Stimulated activated naive CD8-positive, alpha-beta T cell treated with anti-CD3 and anti-CD28 coated beads, Interleukin-15, amount 100 ng/mL, for 72 hours (primary cell): ENCODE measurements around the gene SERPINH1.

ENCODE experiments used
- ATAC-seq: fragments of 150-1000 bp; cut with Tn5 transposase; 2 replicates; pipeline ENCODE4 v1.10.0; 2021; ENCODE audit warnings: mild to moderate bottlenecking, moderate library complexity
- DNase-seq, 2 donors: peaks; one replicate each; pipeline ENCODE4 v3.0.0; 2021 to 2022
- H3K27ac Mint-ChIP-seq, 2 donors: one replicate each; pipeline ENCODE4 v1.8.0; 2022; ENCODE audit warnings: mild to moderate bottlenecking in 2 of 2, mixed read lengths in 2 of 2, moderate library complexity in 2 of 2
- H3K27me3 Mint-ChIP-seq: one replicate; pipeline ENCODE4 v1.8.0; 2022; ENCODE audit warnings: mixed read lengths
- H3K4me1 Mint-ChIP-seq: one replicate; pipeline ENCODE4 v1.8.0; 2022; ENCODE audit warnings: mild to moderate bottlenecking, mixed read lengths
- H3K4me3 Mint-ChIP-seq, 2 donors: one replicate each; pipeline ENCODE4 v1.8.0; 2022; ENCODE audit warnings: mild to moderate bottlenecking in 2 of 2, mixed read lengths in 2 of 2, moderate library complexity in 1 of 2
- H3K9me3 Mint-ChIP-seq, 2 donors: one replicate each; pipeline ENCODE4 v1.8.0; 2022; ENCODE audit warnings: mixed read lengths in 2 of 2

Gene SERPINH1

DNA sequence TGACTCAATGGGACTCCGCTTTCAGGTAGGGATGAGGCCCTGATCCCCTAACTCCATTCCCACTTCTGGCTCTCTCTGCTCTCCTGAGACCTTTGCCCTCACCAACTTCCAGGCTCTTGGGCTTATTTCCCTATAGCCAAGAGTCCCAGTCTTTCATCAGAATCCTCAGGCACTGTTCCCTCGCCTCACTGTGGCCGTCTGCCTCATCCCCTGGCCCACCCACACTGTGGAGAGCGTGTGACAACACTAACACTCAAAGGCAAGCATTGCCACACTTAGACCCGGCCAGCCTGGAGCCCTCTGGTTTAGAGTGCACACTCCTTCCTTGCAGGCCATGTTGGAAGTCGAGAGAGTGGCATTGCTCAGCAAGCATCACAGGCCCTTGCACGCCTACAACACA, 27.0 kb downstream of the SERPINH1 start:
- Mint-ChIP-seq H3K27me3 (peaks cover 18% of the 10 kb centered on the region), H3K4me3 (no peak overlapping the region), H3K27ac (peak overlapping the region in 1 of 2 donors; percentile 36), H3K4me1 (peaks cover 9% of the 10 kb centered on the region), H3K9me3 (no peaks in the 10 kb centered on the region)
- ATAC-seq, result no peak
- no peak for DNase-seq

DNA sequence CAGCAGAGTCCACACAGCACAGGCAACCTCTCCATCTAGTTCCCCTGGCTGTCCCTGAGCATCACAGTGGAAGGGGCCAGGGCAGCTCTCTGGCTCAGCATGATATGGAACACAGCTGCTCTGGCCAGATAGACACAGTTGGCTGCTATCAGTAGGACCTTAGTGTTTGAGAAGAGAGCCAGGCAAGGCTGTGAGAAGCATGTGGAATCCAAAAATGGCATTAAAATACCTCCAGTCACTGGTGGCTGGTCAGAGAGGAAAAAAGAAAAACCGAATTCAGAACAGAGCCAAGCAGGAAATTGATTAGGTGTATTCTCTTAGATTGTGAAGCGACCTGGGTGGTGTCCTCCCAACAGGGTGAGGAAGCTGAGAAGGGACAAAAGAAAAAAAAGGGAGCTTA, 27.9 kb downstream of the SERPINH1 start:
- Mint-ChIP-seq H3K27ac (no peak overlapping the region), H3K4me3 (no peak overlapping the region), H3K4me1 (peaks cover 6% of the 10 kb centered on the region), H3K9me3 (no peaks in the 10 kb centered on the region), H3K27me3 (peaks cover 11% of the 10 kb centered on the region)
- DNase-seq (no peak), ATAC-seq (no peak)

DNA sequence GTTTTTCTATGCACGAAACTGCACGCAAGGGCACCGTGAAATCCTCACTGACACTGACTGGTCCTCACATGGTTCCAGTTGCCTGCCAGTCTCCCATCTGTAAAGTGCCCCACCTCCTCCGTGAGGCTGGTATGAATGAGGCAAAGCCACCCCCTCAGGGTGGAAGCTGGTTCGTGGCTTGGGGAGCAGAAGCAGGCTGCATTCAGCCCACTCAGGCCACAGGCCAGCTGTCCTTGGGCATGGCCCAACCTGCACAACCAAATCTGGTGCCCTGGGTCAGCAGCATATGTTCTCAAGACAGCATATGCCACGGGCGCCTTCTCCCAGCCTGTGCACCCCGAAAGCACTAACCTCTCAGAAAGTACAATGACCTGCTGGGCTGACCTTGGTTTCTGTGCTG, 29.3 kb downstream of the SERPINH1 start:
- Mint-ChIP-seq H3K4me1 (peaks cover 6% of the 10 kb centered on the region), H3K27ac (peak overlapping the region in 1 of 2 donors; percentile 51), H3K4me3 (no peak overlapping the region), H3K9me3 (no peaks in the 10 kb centered on the region), H3K27me3 (peaks cover 15% of the 10 kb centered on the region)
- ATAC-seq, result no peak
- no peak for DNase-seq

DNA sequence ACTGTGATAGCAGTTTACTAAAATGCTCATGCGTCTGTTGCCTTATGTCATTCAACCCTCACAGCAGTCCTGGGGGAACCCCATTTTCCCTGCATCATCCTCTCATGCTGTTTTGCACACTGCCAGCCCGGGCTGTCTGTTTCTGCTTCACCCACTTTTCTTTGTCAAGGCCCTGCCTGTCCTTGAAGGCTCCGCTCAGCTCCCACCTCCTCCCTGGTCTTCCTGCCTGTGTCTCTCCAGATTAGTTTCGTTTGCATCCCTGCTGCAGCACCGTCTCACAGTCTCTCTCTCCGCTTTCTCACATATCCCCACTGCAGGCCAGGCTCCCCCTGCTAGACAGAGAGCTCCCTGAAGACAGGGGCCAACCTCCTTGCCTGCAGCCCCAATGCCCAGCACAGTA, 29.9 kb downstream of the SERPINH1 start:
- Mint-ChIP-seq H3K4me3 (no peak overlapping the region), H3K9me3 (no peaks in the 10 kb centered on the region), H3K27ac (peak overlapping the region in 1 of 2 donors; percentile 0), H3K27me3 (peaks cover 19% of the 10 kb centered on the region), H3K4me1 (peaks cover 6% of the 10 kb centered on the region)
- no peak for DNase-seq
- no peak for ATAC-seq

DNA sequence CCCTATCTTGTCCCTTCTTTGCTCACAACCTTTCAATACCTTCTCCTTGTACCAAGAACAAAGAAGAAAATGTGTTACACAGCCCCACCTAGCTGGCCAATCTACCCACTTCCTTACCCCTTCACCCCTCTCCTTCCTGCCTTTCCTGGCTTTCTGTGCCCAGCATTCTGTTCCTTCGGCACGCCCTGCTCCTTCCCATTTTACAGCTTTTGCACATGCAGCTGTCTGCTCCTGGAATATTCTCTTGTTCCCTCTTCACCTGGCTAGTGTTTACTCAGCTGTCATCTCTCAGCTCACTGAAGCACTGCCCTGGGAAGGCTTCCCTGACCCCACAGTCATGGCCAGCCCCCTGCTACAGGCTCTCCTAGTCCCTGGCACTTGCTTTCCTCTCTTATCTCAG, 30.7 kb downstream of the SERPINH1 start:
- no peak for ATAC-seq
- Mint-ChIP-seq H3K4me1 (peaks cover 6% of the 10 kb centered on the region), H3K27ac (peak overlapping the region in 1 of 2 donors; percentile 49)

DNA sequence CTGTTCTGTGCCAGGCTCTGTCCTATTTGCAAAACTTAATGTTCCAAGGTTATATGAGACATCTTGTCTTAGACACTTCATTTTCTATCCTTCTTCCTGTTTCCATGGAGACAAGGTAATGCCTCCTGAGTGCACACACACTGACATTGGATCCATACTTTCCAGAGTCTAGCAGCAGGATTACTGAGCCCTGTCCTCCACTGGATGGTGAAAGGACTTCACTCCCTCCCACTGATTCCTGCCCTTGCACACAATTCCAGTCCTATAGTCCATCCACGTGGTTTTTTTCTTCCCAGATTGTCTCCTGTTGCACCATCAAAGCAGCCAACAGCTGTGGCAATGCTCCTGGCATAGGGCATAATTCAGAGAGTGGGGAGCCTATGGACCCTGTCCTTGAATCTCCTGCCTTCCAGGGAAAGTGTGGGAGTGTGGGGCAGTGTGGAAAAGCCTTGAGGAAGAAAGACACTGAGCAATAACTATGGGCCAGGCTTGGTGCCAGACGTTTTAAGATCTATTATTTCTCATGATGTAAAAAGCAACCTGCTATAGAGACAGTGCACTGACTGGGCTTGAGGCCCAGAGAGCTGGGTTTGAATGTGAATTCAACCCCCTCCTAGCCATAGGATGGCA, 31.3 kb downstream of the SERPINH1 start:
- H3K27ac Mint-ChIP-seq, result no peak overlapping the region
- no peak overlapping the region for H3K4me3 Mint-ChIP-seq
- DNase-seq, result no peak
- no peaks in the 10 kb centered on the region for H3K9me3 Mint-ChIP-seq
- ATAC-seq, result no peak
- peaks cover 6% of the 10 kb centered on the region for H3K4me1 Mint-ChIP-seq
- peaks cover 19% of the 10 kb centered on the region for H3K27me3 Mint-ChIP-seq

More for the DNA sequence above, 30.7 kb downstream of the SERPINH1 start:
- Mint-ChIP-seq H3K9me3 (no peaks in the 10 kb centered on the region), H3K27me3 (peaks cover 19% of the 10 kb centered on the region), H3K4me3 (no peak overlapping the region)
- no peak for DNase-seq

DNA sequence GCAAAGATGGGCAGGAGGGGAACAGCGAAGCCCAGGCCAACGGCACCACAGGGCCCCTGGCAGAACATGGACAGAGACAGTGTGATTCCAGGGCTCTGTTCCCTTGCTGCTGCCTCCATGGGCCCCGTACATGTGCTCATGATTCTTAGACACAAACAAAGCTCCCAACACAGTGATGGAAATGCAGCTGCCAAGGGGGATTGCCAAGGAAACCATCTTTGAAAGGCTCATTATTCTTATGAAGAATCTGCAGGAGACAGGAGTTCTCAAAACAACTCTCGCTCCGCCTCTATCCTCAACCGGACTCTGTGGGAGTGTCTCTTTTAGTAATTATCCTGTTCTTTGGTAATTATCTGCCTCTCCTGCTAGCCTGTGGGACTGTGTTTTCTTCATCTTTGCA, 32.2 kb downstream of the SERPINH1 start:
- DNase-seq (no peak), ATAC-seq (no peak)
- Mint-ChIP-seq H3K4me3 (no peak overlapping the region), H3K27ac (no peak overlapping the region), H3K9me3 (no peaks in the 10 kb centered on the region), H3K27me3 (peaks cover 19% of the 10 kb centered on the region), H3K4me1 (peaks cover 6% of the 10 kb centered on the region)

DNA sequence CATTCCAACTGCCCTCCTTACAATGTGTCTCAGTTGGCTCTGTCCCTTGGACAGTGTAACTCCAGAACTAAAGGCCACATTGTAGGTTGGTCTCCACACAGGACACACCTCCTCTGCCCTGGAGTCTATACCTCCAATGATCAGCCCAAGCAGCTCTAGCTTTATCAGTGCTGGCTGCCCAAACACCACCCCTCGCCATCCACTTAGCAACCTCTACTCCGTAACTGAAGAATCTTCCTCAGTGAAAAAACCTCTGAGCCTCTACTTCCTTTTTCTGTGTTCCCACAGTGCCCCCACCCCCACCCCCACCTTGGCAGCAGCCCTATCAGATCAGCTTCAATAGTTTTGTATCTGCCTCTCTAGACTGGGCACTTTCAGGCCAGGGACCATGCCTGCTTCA, 33.4 kb downstream of the SERPINH1 start:
- H3K9me3 Mint-ChIP-seq, result no peaks in the 10 kb centered on the region
- no peak overlapping the region for H3K4me3 Mint-ChIP-seq
- peaks cover 19% of the 10 kb centered on the region for H3K27me3 Mint-ChIP-seq
- no peak for DNase-seq
- no peak for ATAC-seq
- peak overlapping the region in 1 of 2 donors; percentile 38 for H3K27ac Mint-ChIP-seq
- peaks cover 6% of the 10 kb centered on the region for H3K4me1 Mint-ChIP-seq

DNA sequence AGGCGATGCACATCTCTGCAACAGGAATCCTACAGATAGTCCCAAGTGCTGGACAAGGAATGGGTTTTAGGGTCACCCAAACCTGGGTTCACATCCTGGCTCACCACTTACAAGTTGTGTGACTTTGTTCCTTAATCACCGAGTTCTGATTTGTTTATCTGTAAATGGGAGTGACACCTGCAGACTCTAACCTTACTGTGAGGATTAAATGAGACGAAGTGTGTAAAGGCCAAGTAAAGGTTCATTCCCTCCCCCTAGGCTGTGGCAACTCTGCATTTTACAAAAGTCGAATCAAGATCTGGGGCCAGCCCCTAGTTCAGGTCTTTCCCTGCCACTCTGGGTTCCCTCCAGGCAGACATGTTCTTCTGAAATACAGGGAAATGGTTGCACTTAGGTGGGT, 34.9 kb downstream of the SERPINH1 start:
- H3K27me3 Mint-ChIP-seq, result peaks cover 25% of the 10 kb centered on the region
- DNase-seq (no peak), ATAC-seq (no peak)
- peaks cover 5% of the 10 kb centered on the region for H3K4me1 Mint-ChIP-seq
- no peak overlapping the region for H3K4me3 Mint-ChIP-seq
- no peaks in the 10 kb centered on the region for H3K9me3 Mint-ChIP-seq
- no peak overlapping the region for H3K27ac Mint-ChIP-seq

DNA sequence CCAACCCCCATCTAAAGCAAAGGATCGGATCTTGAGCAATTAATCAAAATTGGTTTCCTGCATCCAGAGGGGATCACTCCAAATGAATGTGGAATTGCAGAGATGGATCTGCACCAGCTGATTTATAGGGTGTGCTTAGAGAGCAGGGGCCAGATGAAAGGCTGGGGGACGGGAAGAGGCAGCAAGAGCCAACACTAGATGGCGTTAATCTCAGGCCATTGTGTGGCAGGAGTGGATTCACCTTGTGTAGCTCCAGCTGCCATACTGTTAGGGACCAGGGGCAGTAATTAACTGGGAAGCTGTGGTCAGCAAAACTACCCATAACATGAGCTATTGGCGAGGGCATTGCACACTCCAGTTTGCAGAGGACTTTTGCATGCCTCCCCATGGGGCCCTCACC, 35.6 kb downstream of the SERPINH1 start:
- peaks cover 32% of the 10 kb centered on the region for H3K27me3 Mint-ChIP-seq
- peak; percentile 59 for ATAC-seq
- H3K4me3 Mint-ChIP-seq, result no peak overlapping the region
- H3K27ac Mint-ChIP-seq, result no peak overlapping the region
- H3K4me1 Mint-ChIP-seq, result no peaks in the 10 kb centered on the region
- DNase-seq, result no peak
- H3K9me3 Mint-ChIP-seq, result no peaks in the 10 kb centered on the region

DNA sequence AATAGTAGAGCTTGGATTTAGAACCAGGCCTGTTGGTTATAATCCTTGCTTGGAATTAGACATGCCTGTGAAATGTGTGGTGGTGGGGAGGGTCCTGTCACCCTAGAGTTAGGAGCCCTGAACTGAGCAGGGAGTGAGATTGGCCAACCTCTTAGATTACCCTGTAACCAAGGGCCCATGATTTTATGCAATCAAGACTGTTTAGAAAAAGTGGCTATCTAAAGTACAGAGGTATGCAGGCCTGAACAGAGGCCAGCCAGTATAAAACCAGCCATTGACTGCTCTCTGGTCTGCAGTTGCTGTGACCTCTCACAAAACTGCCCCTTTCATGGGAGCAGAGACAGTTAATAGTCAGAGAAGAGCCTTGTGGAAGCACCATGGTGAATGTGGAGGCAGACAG, 36.2 kb downstream of the SERPINH1 start:
- Mint-ChIP-seq H3K4me3 (no peak overlapping the region), H3K4me1 (no peaks in the 10 kb centered on the region), H3K27ac (no peak overlapping the region), H3K9me3 (no peaks in the 10 kb centered on the region), H3K27me3 (peaks cover 38% of the 10 kb centered on the region)
- DNase-seq (no peak), ATAC-seq (no peak)

DNA sequence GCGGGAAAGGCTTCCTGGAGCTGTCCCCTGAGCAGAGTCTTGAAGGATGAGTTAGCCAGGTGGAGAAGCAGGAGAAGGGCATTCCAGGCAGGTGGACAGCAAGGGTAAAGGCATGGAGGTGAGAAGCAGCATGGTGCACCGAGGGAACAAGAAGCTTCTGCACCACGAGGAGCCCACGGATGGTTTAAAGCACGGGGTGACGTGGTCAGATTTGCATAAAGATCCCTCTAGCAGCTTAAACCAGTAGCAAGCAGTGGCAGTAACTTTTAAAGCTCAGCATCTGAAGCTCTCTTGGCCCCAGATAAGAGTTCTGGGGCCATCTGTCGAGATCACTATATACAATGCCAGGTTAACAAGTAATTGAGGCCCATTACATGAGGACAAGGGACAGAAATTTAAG, 36.8 kb downstream of the SERPINH1 start:
- Mint-ChIP-seq H3K4me1 (no peaks in the 10 kb centered on the region), H3K27me3 (peaks cover 40% of the 10 kb centered on the region), H3K9me3 (no peaks in the 10 kb centered on the region), H3K4me3 (no peak overlapping the region), H3K27ac (no peak overlapping the region)
- DNase-seq (no peak), ATAC-seq (no peak)

DNA sequence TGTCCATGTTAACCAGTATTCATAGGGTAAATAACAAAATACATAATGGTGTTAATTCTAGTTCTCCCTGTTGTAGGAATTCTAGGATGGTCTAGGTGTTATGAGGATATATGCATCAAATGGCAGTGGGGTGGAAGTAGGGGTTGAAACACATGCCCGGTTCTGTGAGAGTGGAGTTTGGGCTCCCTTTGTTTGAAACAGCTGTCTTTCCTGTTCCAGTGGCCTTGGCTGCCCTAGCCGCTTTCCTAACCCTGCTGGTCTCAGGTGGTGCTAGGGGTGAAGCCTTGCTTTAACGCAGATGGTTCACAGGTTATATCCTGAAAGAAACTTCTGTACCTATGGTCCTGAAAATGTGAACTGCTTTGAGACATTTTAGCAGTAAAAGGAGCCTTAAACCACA, 38.3 kb downstream of the SERPINH1 start:
- ATAC-seq (no peak), DNase-seq (no peak)
- H3K4me1 Mint-ChIP-seq, result no peaks in the 10 kb centered on the region
- H3K4me3 Mint-ChIP-seq, result no peak overlapping the region
- no peaks in the 10 kb centered on the region for H3K9me3 Mint-ChIP-seq
- H3K27ac Mint-ChIP-seq, result no peak overlapping the region
- peaks cover 49% of the 10 kb centered on the region for H3K27me3 Mint-ChIP-seq

DNA sequence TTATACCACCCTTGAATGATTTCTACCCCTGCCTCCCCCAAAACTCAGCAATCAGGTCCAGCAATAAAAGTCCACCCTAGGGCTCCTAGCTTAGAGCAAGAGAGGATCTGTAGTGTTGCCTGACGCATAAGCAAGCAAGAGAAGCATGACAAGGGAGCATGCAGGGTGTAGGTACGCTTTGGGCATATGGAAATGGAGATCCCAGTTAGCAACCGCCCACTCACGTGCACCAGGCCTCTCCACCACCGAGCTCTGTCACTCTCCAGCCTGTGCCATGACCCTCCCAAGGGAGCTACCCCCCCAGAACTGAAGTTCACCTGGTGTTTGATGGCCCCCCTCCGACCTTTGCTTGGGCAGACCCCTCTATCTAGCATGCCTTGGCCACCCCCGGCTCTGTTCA, 39.4 kb downstream of the SERPINH1 start:
- Mint-ChIP-seq H3K4me3 (no peak overlapping the region), H3K4me1 (no peaks in the 10 kb centered on the region), H3K9me3 (no peaks in the 10 kb centered on the region), H3K27me3 (peaks cover 46% of the 10 kb centered on the region), H3K27ac (peak overlapping the region in 1 of 2 donors; percentile 49)
- DNase-seq (no peak), ATAC-seq (no peak)

DNA sequence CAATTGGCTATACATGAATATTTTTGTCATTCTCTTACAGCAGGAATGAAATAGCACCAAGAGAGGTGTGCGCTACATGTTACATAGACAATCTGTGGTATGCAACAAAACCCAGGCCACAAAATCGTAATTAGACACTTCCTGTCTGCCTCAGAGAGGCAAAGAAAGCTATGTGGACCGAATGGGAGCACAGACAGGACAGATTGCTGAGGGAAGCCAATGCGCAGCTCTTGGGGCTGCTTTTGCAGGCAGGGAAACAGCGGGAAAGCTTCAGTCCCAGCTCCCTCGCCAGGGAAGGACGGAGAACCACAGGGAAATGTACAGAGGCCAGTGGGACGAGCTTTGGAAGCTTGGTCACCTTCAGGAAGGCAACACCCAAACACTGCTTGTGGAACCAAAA, 40.9 kb downstream of the SERPINH1 start:
- ATAC-seq (no peak), DNase-seq (no peak)
- Mint-ChIP-seq H3K9me3 (no peaks in the 10 kb centered on the region), H3K27me3 (peaks cover 53% of the 10 kb centered on the region), H3K27ac (no peak overlapping the region), H3K4me1 (no peaks in the 10 kb centered on the region), H3K4me3 (no peak overlapping the region)

DNA sequence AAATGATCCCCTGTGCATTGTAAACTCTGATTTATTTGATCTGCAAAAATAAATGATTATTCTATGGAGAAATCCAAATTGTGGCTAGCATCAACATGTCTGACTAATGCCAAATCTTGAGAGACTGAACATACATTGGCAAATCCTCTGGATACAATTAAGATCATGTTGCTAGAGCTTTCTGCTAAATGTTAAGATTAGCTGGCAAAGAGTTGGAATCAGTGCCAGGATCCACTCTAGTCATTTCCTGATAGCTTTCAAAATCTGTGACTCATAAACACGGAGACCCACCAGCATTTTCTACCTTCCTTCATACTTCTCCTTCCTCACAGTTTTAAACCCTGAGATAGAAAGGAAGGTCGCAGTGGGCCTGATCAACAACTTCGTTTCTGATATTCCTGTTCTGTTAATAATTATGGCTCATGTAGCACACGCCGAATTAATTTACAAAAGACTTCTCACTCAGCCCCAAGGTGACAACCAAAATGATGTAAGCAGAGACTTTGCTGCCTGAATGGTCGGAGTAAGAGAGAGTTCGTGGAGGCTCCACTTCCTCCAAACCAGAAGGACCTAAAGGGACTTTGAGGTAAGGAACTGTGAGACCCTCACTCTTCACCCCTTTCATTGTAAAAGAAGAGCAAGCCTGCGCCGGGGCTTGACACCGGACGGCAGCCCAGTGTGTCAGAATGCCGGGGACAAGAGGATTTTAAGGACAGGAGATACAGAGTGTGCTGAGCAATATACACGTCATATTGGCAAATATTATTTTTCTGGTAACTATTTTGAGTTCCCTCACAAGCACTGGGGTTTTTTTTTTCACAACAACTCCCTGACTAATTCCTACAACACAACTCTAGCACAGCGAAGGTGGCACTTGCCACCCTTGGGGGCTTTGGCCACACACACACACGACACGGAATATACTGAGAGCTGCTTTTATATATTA, 42.0 kb downstream of the SERPINH1 start:
- Mint-ChIP-seq H3K4me3 (no peak overlapping the region), H3K27me3 (peaks cover 53% of the 10 kb centered on the region), H3K4me1 (no peaks in the 10 kb centered on the region), H3K9me3 (no peaks in the 10 kb centered on the region), H3K27ac (no peak overlapping the region)
- ATAC-seq (no peak), DNase-seq (no peak)
